Raji (cell line): ENCODE data around the gene TUBGCP3.

Experiments
- POLR2A ChIP-seq: IDR thresholded peaks from 2 replicates; pipeline ENCODE4 v1.6.1; 2011; ENCODE audit warnings: low read depth, low read length, control low read depth; ENCODE audit not compliant: insufficient read depth

The TUBGCP3 gene

GRCh38 chr13:112592181-112592580 lies 4.2 kb upstream of the TUBGCP3 start:
- no peak for TF ChIP-seq POLR2A

GRCh38 chr13:112588490-112589297 lies 741 bp upstream of the TUBGCP3 start:
- TF ChIP-seq POLR2A, result no peak

DNA sequence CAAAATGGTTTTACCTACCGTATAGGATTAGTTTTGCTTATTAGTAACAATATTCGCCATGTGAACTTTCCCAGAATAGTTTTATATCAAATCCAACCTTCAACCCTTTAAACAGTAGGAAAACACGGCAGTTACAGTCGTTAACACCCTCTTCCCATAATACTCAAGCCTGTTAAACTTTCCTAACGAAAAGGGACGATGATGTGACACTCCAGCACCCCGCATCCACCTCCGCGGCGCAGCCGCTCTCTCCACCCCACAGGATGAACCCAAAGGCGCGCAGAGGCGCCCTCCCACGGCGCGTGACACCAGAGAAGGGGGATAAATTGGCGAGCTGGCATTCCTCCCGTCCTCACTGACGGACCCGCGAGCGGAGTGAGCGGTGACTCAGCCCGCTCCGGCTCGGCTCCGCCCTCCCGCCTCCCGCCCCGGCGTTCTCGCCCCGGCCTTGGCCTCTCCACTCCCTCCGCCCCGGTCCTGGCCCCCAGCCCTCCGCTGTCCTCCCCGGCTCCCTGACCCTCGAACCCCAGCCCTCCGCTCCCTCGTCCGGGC lies 665 bp downstream of the TUBGCP3 start:
- TF ChIP-seq POLR2A, result no peak

DNA sequence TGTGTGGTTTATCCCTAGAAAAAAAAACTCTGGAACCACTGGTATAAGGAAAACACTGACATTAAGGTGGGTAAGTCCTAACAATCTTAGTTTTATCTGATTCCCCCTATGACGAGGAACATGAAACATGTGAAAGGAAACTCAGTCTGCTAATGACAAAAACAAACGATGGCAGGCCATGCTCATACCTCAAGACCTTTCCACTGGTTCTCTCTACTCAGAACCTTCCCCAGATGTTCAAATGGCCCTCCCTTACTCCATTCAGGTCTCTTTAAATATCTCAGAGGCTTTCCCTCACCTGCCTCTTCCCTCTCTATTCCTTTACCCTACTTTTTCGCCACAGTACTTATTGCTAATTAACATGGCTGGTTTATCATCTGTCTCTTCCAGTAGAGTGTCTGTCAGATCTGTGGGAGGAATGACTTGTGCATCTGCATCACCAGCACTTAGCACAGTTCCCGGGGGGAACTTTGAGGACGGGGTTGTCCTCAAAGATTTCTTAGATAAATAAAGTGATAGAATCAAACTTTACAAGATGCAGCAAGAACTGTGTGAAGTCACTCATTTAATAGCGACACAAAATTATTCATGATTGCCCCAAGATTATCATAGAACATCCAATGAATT lies 1.5 kb downstream of the TUBGCP3 start:
- no peak for TF ChIP-seq POLR2A

GRCh38 chr13:112583592-112584277 lies 4.2 kb downstream of the TUBGCP3 start:
- no peak for TF ChIP-seq POLR2A

DNA sequence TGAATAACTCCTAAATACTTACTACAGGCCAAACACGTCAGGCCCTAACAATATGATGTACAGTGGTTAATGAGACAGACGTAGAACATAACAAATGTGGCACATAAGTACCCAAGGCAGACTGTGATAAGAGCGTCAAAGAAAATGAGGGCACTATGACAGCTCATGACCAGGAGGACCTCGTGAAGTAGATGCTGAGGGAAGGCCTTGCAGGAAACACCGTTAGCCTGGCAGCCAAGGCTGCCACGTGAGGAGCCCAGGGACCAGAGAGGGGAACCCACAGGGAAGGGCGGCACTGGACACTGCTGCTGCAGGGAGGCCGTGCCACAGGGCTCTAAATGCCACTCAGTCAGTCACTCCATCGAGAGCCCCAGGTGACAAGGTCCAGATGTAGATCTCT lies 5.7 kb downstream of the TUBGCP3 start:
- TF ChIP-seq POLR2A, result no peak

DNA sequence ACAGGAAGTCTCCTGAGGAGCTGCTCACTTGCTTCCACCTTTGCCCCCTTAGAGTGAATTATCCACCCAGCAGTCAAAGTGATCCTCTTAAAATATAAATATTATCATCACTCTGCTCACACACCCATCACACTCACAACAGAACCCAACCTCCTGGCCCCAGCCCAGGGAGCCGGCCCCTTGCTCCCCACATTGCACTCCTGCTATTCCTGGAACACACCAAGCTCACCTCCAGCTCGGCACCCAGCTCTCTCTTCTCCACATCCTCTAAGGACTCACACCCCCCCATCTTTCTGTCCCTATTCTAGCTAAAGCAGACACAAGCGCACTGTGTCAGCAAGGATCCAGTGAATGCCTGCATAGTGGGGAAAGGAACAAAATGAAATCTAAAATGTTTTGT lies 7.0 kb downstream of the TUBGCP3 start:
- no peak for TF ChIP-seq POLR2A

- no peak for TF ChIP-seq POLR2A
Observed at GRCh38 chr13:112580211-112580610, 7.7 kb downstream of the TUBGCP3 start.

GRCh38 chr13:112579310-112579843 lies 8.6 kb downstream of the TUBGCP3 start:
- no peak for TF ChIP-seq POLR2A

DNA sequence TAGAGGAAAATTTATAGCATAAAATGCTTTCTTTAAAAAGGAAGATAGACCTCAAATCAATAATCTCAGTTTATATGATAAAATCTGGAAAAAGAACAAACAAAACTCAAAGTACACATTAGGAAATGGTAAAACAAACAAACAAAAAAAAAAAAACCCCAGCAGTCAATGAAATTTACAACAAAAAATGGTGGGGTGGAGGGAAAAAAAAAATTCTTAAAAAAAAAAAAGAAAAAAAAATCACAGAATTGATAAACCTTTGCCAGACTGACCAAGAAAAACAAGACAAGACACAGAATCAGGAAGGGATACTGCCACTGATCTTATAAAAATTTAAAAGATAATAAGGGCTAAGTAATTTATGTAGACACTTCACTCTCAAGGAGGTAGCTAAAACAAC lies 11.2 kb downstream of the TUBGCP3 start:
- no peak for TF ChIP-seq POLR2A

GRCh38 chr13:112576191-112576590 lies 11.8 kb downstream of the TUBGCP3 start:
- no peak for TF ChIP-seq POLR2A

DNA sequence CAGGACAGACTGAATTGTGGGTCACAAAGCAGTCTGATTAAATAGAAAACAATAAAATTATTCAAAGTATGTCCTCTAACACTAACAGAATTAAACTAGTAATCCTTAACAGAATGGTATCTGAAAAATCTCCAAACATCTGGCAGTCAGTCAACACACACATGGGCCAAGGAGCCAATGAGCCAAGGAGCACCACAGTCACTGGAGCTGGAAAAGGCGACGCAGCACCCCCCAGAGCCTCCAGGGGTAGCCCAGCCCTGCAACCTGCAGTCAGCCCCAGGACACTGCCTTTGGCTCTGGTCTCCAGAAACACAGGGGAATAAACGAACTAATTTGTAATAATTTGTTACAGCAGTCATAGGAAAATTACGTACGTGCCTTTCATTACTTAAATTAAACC lies 12.3 kb downstream of the TUBGCP3 start:
- no peak for TF ChIP-seq POLR2A

DNA sequence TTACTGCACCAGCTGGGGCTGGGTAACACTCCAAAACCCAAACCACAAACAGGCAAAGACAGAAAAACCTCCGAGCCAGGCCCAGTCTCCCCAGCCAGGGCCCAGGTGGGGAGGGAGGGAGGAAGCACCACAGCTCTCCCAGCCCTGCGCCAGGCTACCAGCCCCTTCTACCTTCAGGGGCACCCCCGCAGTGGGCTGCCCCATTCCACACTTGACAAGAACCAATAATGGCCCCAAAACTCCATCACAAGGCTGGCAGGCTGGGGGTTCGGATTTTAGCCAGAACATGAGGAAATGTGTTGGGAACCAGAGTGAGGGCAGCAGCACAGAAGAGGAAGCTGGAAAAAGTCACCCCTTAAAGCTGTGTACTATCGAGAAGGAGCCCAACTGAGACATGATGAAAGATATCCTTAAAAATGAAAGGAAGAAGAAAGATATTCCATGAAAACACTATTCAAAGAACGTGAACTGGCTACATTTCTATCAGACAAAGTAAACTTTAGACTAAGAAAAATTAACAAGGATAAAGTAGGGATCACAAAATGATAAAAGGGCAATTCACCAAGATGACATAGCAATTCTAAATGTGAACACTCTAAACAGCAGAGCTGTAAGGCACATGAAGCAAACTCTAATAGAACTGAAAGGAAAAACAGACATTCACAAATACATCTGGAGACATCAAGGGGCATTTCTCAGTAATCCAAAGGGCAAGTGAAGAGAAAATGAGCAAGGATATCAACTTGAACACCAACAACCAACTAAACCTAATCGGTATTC lies 12.9 kb downstream of the TUBGCP3 start:
- no peak for TF ChIP-seq POLR2A

GRCh38 chr13:112574416-112574815 lies 13.5 kb downstream of the TUBGCP3 start:
- no peak for TF ChIP-seq POLR2A

DNA sequence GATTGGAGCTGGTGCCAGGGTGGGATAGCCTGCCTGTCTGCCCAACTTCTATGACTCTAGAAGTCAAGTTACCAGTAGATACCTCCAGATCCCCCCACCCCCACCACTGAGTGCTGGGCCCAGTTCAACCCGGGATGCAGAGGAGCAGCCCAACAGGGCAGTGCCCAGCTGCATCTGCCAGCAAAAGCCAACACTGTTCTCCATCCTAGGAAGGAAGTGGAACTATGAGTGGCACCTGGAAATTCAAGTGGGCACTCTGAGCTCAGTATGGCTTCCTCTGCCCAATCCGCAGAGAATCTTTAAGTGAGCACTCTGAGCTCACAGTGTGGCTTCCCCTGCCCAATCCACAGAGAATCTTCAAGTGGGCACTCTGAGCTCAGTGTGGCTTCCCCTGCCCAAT lies 14.2 kb downstream of the TUBGCP3 start:
- TF ChIP-seq POLR2A, result no peak

GRCh38 chr13:112572366-112572765 lies 15.6 kb downstream of the TUBGCP3 start:
- TF ChIP-seq POLR2A, result no peak
